Stomach smooth muscle (tissue), 2 donors: ENCODE measurements around the gene TFAP2A.

ENCODE experiments used
- H3K27ac ChIP-seq: one replicate; pipeline ENCODE4 v1.7.0; 2013; ENCODE audit warnings: mild to moderate bottlenecking, low read length, inconsistent platforms
- H3K27me3 ChIP-seq, 2 donors: one replicate each; pipeline ENCODE4 v1.7.0; 2013; ENCODE audit warnings: low read length in 2 of 2; ENCODE audit not compliant: insufficient read depth in 2 of 2, control insufficient read depth in 1 of 2
- H3K36me3 ChIP-seq, 2 donors: one replicate each; pipeline ENCODE4 v1.7.0; 2013; ENCODE audit warnings: low read length in 2 of 2; ENCODE audit not compliant: control insufficient read depth in 2 of 2, insufficient read depth in 2 of 2
- H3K4me1 ChIP-seq: one replicate; pipeline ENCODE4 v1.7.0; 2013; ENCODE audit warnings: low read length; ENCODE audit not compliant: control insufficient read depth, insufficient read depth
- H3K4me3 ChIP-seq, 2 donors: one replicate each; pipeline ENCODE4 v1.7.0; 2013; ENCODE audit warnings: low read length in 2 of 2
- H3K9ac ChIP-seq, 2 donors: one replicate each; pipeline ENCODE4 v1.7.0; 2013; ENCODE audit warnings: low read length in 2 of 2, mild to moderate bottlenecking in 1 of 2
- H3K9me3 ChIP-seq, 2 donors: one replicate each; pipeline ENCODE4 v1.7.0; 2013; ENCODE audit warnings: low read length in 2 of 2; ENCODE audit not compliant: control insufficient read depth in 2 of 2
- donor health status: healthy.
- donor health status: Pancreatic carcinoma.

The TFAP2A gene

DNA sequence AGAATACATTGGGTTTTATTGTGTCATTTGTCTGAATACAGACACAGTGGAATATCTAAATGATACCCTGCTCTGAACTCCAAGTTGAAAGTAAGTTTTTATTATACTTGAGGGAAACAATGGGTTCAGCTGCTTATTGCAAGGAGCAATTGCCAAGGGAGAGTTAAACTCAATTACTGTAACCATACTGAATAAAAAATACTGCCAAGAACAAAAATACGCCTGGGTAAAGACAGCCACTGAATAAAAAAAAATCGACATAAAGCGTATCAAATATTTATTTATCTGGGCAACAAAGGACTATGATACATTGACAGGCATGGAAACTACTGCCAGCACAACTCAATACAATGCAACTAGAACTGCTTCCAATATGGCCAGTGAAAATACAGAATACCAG is 18.1 kb downstream of the TFAP2A start:
- Histone ChIP-seq H3K9me3 (no peaks in the 10 kb centered on the region), H3K27me3 (peaks cover 60 to 77% of the 10 kb centered on the region in 2 donors), H3K27ac (no peak overlapping the region), H3K4me3 (no peak overlapping the region), H3K4me1 (no peaks in the 10 kb centered on the region), H3K36me3 (no peaks in the 10 kb centered on the region), H3K9ac (no peak overlapping the region)

GRCh38 chr6:10395704-10396546 is 18.9 kb downstream of the TFAP2A start:
- Histone ChIP-seq H3K4me3 (no peak overlapping the region), H3K4me1 (no peaks in the 10 kb centered on the region), H3K27ac (no peak overlapping the region), H3K36me3 (no peaks in the 10 kb centered on the region), H3K9ac (no peak overlapping the region), H3K27me3 (peaks cover 63 to 80% of the 10 kb centered on the region in 2 donors), H3K9me3 (peaks cover 0 to 3% of the 10 kb centered on the region in 2 donors)

DNA sequence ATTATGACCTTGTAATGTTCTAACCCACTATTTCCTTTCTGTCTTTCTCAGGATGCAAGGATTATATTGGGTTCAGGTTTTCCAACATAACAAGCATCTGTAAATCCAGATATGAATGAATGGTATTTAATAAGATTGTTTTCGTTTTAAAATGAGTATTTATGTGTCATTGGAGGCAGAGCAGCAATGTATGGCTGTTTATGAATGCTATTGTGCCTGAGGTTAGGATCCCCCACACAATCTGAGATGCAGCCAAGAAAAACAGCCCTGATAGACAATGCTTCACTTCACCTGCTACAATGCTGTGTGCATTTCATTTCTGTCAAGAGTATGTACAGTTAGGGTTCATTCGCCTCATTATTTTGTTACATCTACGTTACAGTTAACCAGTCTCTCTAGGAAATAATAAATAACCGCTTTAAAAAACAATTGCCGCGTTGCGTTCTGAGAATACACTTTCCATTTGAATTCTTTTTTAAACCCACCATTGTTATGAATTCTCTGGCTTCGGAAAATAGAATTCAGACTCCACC is 19.6 kb downstream of the TFAP2A start:
- Histone ChIP-seq H3K36me3 (no peaks in the 10 kb centered on the region), H3K27ac (no peak overlapping the region), H3K4me3 (no peak overlapping the region), H3K9me3 (peaks cover 0 to 3% of the 10 kb centered on the region in 2 donors), H3K27me3 (peaks cover 63 to 80% of the 10 kb centered on the region in 2 donors), H3K4me1 (peaks cover 4% of the 10 kb centered on the region), H3K9ac (no peak overlapping the region)

DNA sequence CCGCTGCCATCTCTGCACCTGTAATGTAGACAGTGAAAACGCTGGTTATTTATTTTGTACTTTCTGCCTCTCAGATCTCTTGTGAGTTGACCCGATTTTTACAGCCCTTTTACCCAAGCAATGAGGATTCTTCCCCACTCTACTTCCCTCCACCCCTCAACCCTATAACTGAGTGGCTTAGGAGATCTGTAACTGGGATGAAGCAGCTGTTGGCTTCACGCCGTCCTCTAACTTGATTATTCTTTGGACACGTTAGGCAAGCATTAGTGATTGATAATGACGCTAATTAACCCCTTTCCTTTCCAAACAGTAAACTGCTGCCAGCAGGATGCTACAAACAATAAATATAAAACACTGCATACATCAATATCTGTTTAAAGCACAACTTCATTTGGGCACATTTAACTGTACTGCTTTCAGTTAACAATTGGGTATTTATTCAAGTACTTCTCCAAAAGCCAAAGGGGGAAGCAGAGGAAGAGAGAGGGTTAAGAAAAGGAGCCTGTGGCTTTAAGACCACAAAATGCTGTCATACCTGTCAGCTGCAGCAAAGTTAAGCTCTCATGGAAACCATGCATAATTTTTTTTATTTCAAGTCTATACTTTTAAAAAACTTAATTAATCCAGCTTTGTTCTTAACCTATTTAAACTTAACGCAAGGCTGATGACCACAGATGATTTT is 21.2 kb downstream of the TFAP2A start:
- H3K36me3 ChIP-seq = no peaks in the 10 kb centered on the region
- H3K27me3 ChIP-seq = peaks cover 66 to 83% of the 10 kb centered on the region in 2 donors
- H3K9me3 ChIP-seq = peaks cover 0 to 4% of the 10 kb centered on the region in 2 donors
- H3K27ac ChIP-seq = no peak overlapping the region
- no peak overlapping the region for H3K4me3 ChIP-seq
- peaks cover 7% of the 10 kb centered on the region for H3K4me1 ChIP-seq
- no peak overlapping the region for H3K9ac ChIP-seq

DNA sequence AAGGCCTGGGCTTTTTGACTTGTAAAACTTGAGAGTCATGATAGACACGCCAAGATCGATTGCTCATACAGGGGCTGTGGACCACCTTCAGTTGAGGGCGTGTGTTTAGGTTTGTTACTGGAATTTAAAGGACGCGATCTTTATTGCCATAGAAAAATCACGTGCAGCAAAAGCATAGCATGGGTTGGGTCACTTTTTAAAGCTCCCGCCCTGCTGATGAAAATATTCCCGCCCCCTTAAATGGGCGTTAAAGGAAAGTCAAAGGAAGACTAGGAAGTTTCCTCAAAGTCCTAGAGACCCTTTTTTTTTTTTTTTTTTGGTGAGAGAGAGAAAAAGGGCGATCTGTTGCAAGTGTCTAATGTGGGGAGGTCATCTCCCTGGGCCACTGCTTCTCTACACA is 23.1 kb downstream of the TFAP2A start:
- peaks cover 7% of the 10 kb centered on the region for H3K4me1 ChIP-seq
- peaks cover 76 to 87% of the 10 kb centered on the region in 2 donors for H3K27me3 ChIP-seq

GRCh38 chr6:10391299-10391630 is 23.6 kb downstream of the TFAP2A start:
- Histone ChIP-seq H3K36me3 (no peaks in the 10 kb centered on the region), H3K27ac (no peak overlapping the region), H3K4me1 (peaks cover 7% of the 10 kb centered on the region), H3K4me3 (no peak overlapping the region), H3K9ac (no peak overlapping the region), H3K9me3 (peaks cover 0 to 10% of the 10 kb centered on the region in 2 donors), H3K27me3 (peaks cover 79 to 90% of the 10 kb centered on the region in 2 donors)

More for the DNA sequence above, 23.1 kb downstream of the TFAP2A start:
- no peak overlapping the region for H3K9ac ChIP-seq
- H3K36me3 ChIP-seq = no peaks in the 10 kb centered on the region
- H3K9me3 ChIP-seq = peaks cover 0 to 10% of the 10 kb centered on the region in 2 donors
- no peak overlapping the region for H3K27ac ChIP-seq
- no peak overlapping the region for H3K4me3 ChIP-seq

DNA sequence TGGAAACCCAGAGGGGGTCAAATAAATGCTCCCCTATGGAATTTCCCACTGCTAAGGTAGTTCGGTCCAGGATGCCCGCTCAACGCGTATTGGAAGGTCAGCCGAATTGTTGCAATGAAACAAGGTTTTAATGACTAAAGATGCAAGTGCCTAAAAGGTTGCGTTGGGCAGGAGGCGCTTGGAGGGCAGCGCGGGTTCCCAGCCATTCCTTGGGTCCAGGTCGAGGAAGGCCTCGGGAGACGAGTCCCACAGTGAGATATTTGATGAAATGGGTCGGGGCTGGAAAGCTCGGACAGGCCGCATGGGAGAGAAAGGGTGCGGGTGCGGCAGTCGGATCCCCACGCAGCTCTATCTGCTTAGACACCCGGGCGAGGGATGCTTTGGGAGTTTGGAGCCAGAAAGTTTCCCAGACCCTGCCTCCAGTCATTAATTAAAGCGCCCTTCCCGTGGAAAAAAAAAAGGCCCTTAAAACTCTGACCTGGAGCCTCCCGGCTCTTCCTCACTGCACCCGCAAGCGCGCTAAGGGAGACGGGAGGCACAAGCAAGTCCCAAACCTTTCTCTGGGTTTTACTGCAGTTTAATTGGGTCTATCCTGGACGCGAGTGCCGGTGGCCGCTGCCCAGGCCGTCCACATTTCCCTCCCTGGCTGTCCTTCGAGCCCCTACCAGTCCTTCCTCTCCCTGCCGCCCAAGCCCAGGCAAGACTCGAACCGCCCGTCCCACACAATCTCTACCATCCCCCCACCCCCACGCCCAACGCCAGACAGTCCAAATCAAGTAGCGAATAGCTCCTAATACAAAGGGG is 24.2 kb downstream of the TFAP2A start:
- H3K27me3 ChIP-seq = peaks cover 78 to 90% of the 10 kb centered on the region in 2 donors
- no peak overlapping the region for H3K27ac ChIP-seq
- H3K4me3 ChIP-seq = no peak overlapping the region
- H3K9me3 ChIP-seq = peaks cover 0 to 10% of the 10 kb centered on the region in 2 donors
- H3K4me1 ChIP-seq = peaks cover 7% of the 10 kb centered on the region
- no peak overlapping the region for H3K9ac ChIP-seq
- H3K36me3 ChIP-seq = no peaks in the 10 kb centered on the region

DNA sequence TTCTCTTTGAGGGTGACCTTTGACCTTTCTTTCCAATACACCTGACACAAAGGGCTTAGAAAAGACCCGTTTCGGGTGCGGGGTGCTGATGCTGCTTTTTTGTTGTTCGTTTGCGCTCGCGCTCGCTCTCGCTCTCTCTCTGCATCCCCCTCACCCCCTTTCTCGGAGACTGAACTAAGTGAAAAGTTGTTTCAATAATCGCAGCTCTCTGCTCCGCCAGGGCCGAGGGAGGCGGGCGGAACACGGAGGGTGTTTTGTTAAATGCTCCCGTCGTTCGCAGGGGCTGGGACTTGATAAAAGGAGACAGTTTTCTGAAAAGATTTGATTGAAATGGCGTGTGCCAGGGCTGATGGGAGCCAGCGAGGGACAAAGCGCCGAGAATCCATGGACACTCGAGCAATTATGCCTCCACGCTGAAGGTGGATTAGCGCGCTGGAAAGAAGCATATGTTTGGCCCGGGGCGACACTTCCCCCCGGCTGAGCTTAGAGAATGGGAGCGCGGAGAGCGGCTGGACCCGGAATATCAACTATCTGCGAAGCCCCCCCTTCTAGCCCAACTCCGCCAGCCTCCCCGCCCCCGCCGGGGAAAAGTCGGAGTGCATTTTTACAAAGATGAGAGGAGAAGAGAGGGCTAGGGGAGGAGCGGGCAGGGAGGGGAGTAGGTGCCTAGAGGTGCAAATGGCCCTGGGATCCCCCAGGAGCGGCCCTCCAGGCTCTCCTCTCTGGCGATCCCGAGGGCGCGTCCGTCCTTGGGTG is 25.0 kb downstream of the TFAP2A start:
- Histone ChIP-seq H3K4me3 (no peak overlapping the region), H3K36me3 (no peaks in the 10 kb centered on the region), H3K27me3 (peaks cover 79 to 91% of the 10 kb centered on the region in 2 donors), H3K9me3 (peaks cover 0 to 10% of the 10 kb centered on the region in 2 donors), H3K4me1 (peaks cover 7% of the 10 kb centered on the region), H3K9ac (no peak overlapping the region), H3K27ac (no peak overlapping the region)

DNA sequence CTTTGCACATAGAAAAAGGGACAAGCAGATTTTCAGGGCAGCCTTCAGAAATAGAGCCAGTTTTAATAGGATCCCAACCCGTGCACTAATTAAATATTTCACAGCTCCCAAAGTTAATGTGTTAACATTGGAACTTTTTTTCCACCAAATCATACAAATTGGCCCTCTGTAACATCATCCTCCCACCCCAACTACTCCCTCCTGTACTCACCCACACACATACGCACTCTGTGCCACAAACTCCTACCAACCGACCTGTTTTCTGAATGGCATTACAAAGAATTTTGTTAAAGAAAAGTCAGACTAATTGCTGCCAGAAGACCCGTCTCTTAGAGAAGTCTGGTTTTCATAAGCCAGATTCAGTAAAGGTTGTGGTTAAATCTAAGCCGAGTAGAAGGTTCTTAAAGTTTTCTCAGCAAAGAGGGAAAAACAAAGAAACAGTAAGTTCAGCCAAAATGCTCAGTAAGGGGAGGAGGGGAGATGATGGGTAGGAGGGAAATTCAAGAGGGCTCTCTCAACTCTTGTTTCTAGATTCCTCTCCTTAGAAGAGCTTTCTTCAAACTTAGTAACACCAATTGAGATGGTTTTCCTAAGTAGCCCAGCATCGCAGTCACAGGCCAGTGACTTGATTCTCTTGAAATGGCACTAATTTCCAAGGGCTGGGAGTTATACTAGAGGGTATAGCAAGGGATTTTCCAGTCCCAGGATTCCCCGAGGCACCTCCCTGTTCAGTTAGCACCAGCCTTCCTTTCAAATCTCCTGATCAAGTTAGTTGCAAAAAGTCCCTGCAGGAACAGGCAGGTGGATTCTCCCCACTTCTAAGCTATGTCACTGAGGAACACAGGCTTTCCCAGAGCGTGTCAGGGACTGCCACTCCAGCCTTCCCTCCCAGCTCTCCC is 27.9 kb downstream of the TFAP2A start:
- no peak overlapping the region for H3K4me3 ChIP-seq
- no peaks in the 10 kb centered on the region for H3K36me3 ChIP-seq
- no peak overlapping the region for H3K9ac ChIP-seq
- H3K27ac ChIP-seq = no peak overlapping the region
- peaks cover 86 to 95% of the 10 kb centered on the region in 2 donors for H3K27me3 ChIP-seq
- peaks cover 18% of the 10 kb centered on the region for H3K4me1 ChIP-seq
- peaks cover 0 to 10% of the 10 kb centered on the region in 2 donors for H3K9me3 ChIP-seq
